ENCODE results near the gene CXXC5.

Gene CXXC5

DNA sequence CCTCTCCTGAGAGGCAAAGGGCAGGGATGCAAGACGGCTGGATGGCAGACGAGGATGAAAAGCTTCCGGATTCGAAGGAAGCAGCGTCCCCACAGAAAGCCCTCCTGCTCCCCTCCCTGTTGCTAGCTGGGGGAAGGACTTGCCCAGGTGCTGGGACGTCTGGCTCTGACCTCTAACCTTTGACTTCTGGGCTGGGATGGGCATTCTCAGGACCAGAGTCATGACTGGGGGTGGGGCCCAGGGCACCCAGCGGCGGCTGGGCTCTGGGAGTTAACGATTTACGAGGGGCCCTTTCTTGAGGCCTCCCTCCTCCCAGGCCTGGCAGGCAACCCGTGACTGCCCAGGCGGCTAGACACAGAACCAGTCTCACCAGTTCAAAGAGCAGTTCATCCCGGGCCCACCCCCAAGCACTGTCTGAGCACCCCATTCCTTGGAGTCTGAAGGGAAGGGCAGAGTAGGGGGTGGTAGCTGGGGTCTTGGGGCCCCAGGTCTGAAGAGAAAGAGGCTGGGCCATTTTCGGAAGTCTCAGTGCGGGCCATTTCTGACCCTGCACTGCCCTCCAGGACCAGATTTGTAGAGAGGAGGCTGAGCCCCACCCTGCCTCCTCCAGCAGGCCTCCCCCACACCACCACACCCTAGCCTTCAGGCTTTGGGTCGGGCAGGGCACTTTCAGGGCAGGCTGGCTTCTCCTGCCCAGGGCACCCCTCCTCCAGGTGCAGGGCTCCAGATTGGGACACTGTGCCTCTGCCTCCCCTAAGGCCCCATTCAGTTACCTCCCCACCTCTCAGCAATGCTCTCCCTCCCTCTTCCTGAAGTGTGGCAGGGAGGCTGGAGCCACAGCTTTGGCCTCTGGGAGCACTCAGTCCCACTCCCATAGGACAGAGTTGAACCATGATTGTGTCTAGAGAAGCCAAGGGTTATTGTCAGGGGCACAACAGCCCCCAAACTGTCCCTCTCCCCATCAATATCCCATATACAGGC lies 5.0 kb upstream of the CXXC5 start:
- Histone ChIP-seq H3K27me3 (no peaks in the 10 kb centered on the region), H3K4me1 (peaks cover 4 to 40% (median 25%) of the 10 kb centered on the region in 4 donors), H3K4me3 (no peak overlapping the region), H3K36me3 (no peaks in the 10 kb centered on the region), H3K27ac (no peak overlapping the region), H3K9me3 (no peaks in the 10 kb centered on the region)
- intact Hi-C loops (cut with DNase I; ENCODE audit: low total_unique reads) = no loop called here
- peak; percentile 16 to 59 for DNase-seq
- TF ChIP-seq, protein P1, sequence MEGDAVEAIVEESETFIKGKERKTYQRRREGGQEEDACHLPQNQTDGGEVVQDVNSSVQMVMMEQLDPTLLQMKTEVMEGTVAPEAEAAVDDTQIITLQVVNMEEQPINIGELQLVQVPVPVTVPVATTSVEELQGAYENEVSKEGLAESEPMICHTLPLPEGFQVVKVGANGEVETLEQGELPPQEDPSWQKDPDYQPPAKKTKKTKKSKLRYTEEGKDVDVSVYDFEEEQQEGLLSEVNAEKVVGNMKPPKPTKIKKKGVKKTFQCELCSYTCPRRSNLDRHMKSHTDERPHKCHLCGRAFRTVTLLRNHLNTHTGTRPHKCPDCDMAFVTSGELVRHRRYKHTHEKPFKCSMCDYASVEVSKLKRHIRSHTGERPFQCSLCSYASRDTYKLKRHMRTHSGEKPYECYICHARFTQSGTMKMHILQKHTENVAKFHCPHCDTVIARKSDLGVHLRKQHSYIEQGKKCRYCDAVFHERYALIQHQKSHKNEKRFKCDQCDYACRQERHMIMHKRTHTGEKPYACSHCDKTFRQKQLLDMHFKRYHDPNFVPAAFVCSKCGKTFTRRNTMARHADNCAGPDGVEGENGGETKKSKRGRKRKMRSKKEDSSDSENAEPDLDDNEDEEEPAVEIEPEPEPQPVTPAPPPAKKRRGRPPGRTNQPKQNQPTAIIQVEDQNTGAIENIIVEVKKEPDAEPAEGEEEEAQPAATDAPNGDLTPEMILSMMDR (IDR thresholded peaks at IDR 0.05) = no peak

DNA sequence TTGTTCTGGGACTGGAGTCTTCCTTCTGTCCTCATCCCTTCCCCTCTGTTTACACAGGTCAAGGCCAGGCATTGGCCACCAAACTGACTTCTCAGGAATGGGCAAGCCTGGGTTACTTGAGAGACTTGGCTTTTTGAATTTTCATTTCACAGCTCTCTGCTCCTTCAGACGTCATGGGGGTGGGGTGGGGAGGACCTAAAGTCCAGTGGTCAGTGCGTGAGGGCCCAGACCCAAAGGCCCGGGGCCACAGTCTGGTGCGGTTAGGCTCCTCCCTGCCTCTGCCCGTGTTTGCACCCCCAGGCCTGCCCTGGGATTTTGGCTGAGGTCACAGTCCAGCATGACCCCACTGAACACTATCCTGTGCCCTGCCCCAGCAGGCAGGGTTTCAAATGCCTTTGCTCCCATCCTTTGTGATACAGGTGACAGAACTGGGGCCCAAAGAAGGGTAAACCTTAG lies 4.1 kb upstream of the CXXC5 start:
- H3K4me3 ChIP-seq = no peak overlapping the region
- peaks cover 0 to 32% (median 16%) of the 10 kb centered on the region in 4 donors for H3K4me1 ChIP-seq
- DNase-seq = peak; percentile 16 to 58
- no peaks in the 10 kb centered on the region for H3K36me3 ChIP-seq
- no peaks in the 10 kb centered on the region for H3K27me3 ChIP-seq
- TF ChIP-seq, protein P1 (IDR thresholded peaks at IDR 0.05) = no peak
- H3K27ac ChIP-seq = no peak overlapping the region
- intact Hi-C loops (cut with DNase I; ENCODE audit: low total_unique reads) = no loop called here
- H3K9me3 ChIP-seq = no peaks in the 10 kb centered on the region

DNA sequence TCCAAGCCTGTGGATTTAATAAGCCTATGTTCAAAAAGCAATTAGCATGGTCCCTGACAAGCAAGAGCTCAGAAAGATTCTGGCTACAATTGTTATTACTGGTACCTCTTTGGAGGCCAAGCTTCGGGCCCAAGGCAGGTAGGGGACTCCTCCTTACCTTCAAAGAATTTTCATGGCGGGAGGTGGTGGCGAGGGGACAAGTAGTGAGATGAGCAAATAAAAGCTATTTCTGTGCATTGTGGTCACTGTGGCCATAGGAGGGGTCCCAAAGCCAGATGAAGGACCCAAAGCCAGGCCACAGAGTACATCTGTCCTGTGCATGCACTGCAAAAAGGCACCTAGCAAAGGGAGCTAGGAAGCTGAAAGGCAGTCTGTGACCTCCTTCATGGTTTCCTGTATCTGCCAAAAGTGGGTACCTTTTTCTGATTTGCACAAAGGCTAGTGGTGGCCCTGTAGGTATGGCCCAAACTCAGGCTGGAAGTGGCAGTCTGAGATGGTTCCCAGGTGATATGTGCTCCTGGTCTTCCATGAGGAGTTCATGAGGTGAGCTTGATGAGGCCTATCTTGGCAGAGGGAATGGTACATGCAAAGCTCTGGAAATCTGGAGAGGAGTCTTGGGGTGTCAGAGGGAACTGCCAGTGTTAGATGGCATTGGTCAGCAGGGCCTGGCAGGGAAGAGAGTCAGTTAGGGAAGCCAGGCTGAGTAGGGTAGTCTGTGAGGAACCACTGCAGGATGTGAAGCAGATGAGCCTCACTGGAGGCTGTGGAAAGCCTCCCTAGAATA lies 3.3 kb upstream of the CXXC5 start:
- H3K4me1 ChIP-seq = peaks cover 0 to 26% (median 11%) of the 10 kb centered on the region in 4 donors
- intact Hi-C loops (cut with DNase I; ENCODE audit: low total_unique reads) = no loop called here
- no peak overlapping the region for H3K4me3 ChIP-seq
- H3K36me3 ChIP-seq = no peaks in the 10 kb centered on the region
- TF ChIP-seq, protein P1 (IDR thresholded peaks at IDR 0.05) = no peak
- no peaks in the 10 kb centered on the region for H3K9me3 ChIP-seq
- peak; percentile 16 to 49 for DNase-seq
- no peaks in the 10 kb centered on the region for H3K27me3 ChIP-seq
- H3K27ac ChIP-seq = no peak overlapping the region

DNA sequence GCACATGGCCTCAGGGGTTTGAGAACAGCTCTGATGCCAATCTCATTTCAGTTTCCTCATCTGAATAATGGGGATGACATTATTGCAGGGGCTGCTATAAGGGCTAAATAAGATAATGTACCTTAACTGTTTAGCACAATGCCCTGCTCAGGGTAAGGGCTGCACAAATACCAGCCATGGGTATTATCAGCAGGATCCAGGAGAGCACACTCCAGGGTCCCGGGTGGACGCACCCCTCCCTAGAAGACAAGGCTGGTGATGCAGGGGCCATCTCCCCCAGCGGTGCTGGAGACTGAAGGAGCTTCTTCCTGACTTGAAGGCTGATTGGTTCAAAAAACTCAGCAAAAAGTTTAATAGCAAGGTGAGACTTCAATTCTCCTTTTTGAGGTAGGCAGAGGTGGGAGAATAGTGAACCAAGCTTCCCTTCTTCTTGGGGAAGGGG lies 2.7 kb upstream of the CXXC5 start:
- intact Hi-C loops (cut with DNase I; ENCODE audit: low total_unique reads) = no loop called here
- H3K27ac ChIP-seq = no peak overlapping the region
- H3K4me3 ChIP-seq = no peak overlapping the region
- H3K27me3 ChIP-seq = no peaks in the 10 kb centered on the region
- TF ChIP-seq, protein P1 (IDR thresholded peaks at IDR 0.05) = no peak
- no peaks in the 10 kb centered on the region for H3K9me3 ChIP-seq
- no peak for DNase-seq
- H3K4me1 ChIP-seq = peaks cover 0 to 26% (median 11%) of the 10 kb centered on the region in 4 donors
- no peaks in the 10 kb centered on the region for H3K36me3 ChIP-seq

DNA sequence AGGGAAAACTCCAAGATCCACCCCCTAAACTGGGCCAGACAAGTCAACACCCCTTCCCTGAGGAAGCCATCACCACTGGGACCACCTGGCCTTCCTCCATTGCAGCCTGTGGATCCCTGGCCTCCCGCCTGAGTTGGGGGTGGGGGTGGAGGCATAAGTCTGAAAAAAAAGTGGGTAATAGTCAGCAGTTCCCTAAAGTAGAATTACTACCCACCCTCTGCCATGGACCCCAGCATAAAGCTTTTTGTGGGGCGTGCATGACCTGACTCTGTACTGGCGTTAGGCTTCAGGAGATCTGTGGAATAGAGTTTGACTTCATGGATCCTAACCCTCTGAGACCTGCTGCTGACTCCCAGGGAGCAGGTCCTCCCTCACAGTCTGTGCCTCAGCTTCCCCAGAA lies 2.0 kb upstream of the CXXC5 start:
- Histone ChIP-seq H3K27ac (no peak overlapping the region), H3K27me3 (no peaks in the 10 kb centered on the region), H3K4me3 (no peak overlapping the region), H3K9me3 (no peaks in the 10 kb centered on the region), H3K36me3 (no peaks in the 10 kb centered on the region), H3K4me1 (peaks cover 0 to 32% (median 16%) of the 10 kb centered on the region in 4 donors)
- peak in 1 of 2 donors; percentile 45 for DNase-seq
- TF ChIP-seq, protein P1 (IDR thresholded peaks at IDR 0.05) = no peak
- intact Hi-C loops (cut with DNase I; ENCODE audit: low total_unique reads) = no loop called here
